AG09309 (cell line): Measurements from ENCODE around the gene TEDC1.

Experiments used
- DNase-seq: peaks from one replicate; pipeline ENCODE4 v3.0.0-alpha.2; 2010; ENCODE audit warnings: low read depth
- H3K4me3 ChIP-seq: 2 replicates; pipeline ENCODE4 v1.5.1; 2011; ENCODE audit warnings: mild to moderate bottlenecking, low read depth, low read length, moderate library complexity; ENCODE audit not compliant: control insufficient read depth
- TF ChIP-seq, protein P1 (sequence below): IDR thresholded peaks from 2 replicates; pipeline ENCODE4 v1.5.1; 2011; ENCODE audit warnings: mild to moderate bottlenecking, low read depth, low read length, inconsistent platforms; ENCODE audit not compliant: insufficient read depth, control insufficient read depth; ENCODE audit errors: missing control alignments

The TEDC1 gene

DNA sequence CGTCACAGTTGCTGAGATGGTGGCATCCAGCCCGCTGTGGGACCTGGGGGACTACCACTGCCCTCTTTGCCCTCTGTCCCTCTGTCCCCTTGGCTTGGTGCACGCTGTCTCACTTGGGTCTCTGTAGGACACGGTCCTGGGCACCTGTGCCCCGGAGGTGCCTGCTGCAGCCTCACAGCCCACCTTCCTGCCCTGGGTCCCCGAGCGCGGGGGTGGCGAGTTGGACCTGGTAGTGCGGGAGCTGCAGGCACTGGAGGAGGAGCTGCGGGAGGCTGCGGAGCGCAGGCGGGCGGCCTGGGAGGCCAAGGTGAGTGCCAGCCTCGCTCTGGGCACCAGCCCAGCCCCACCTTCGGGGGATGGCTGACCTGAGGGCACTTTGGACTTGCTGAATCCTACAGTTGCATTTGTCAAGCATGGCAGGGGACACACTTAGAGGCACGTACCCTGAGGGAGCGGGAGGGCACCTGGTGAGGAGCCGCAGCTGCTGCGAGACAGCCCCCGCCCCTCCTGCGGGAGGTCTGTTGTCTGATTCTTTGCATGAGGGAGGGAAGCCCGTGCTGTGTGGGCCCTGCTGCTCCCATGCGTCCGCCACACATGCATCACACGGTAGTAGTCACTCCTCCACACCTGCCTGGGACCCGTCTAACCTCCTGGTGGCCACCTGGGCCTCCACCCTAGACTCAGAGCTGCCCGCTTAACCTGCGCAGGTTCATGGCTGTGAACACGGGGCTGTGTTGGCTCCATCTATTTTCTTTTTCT, 6.8 kb downstream of the TEDC1 start:
- H3K4me3 ChIP-seq, result no peak overlapping the region
- DNase-seq, result no peak
- TF ChIP-seq, protein P1, sequence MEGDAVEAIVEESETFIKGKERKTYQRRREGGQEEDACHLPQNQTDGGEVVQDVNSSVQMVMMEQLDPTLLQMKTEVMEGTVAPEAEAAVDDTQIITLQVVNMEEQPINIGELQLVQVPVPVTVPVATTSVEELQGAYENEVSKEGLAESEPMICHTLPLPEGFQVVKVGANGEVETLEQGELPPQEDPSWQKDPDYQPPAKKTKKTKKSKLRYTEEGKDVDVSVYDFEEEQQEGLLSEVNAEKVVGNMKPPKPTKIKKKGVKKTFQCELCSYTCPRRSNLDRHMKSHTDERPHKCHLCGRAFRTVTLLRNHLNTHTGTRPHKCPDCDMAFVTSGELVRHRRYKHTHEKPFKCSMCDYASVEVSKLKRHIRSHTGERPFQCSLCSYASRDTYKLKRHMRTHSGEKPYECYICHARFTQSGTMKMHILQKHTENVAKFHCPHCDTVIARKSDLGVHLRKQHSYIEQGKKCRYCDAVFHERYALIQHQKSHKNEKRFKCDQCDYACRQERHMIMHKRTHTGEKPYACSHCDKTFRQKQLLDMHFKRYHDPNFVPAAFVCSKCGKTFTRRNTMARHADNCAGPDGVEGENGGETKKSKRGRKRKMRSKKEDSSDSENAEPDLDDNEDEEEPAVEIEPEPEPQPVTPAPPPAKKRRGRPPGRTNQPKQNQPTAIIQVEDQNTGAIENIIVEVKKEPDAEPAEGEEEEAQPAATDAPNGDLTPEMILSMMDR, result no peak

DNA sequence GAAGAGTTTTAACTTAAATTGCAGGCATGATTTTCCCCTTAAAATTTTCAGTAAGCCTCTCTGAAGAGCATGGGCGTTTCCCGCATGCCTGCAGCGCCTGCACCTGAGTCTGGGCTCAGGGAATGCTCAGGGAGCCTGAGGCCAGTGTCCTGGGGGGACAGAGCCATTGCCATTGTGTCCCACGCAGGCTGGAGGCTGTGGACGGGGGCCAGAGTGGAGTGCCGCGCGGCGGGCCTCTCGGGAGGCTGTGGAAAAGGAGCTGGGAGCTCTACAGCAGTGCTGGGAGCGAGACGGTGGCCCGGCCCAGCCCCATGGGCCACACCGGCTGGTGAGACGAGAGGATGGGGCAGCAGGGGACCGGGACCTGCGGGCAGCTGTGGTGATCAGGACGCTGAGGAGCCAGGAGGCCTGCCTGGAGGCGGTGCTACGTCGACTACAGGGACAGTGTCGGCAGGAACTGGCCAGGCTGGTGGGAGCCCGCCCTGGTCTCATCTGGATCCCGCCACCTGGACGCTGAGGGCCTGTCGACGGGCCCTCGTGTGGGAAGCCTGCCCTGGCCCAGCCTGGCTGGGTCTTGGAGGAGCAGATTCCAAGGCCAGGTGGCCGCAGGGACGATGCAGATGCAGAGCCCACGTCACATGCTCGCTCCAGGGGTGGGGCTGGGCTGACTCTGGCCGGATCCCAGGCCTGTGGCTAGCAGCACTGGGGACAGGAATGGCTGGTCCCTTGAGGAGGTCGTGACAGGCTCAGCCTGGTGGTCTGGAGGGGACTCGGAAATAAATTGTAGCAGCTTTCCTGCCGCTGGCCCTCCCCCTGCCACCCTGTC, 7.6 kb downstream of the TEDC1 start:
- no peak for DNase-seq
- TF ChIP-seq, protein P1, result no peak
- H3K4me3 ChIP-seq, result no peak overlapping the region

DNA sequence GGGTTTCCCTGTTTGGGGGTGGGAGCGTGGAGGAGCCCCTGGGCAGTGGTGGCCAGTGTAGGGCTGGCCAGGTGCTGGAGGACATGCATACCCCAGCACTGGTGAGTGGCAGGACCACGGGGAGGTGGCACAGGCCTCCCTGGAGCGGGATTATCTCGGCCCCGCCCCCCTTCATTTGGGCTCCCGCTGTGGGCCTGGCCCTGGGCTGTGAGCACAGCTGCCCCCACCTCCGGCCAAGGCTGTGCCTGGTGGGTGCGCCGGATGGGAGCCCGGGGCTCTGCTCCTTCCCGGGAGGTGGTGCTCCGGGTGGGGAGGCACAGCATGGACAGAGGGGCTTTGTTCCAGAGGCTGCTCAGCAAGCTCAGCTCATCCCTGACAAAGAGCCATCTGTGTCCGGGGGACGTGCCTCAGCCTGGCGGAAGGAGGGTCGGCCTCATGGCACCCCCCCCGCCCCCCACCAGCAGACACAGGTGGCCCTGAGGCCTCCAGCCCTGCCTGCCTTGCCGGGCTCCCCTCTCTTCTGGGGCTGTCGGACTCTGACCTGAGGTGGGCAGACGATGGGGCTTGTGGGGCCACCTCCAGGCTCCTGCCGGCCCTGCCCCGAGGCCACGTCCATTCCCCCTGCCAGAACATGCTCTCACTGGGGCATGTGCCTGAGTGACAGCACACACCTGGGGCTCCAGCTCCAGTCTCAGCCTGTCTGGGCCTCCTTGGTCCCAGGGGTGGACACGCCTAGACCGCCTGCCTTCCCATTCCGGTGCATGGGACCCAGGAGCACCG, 8.4 kb downstream of the TEDC1 start:
- no peak for DNase-seq
- TF ChIP-seq, protein P1, result no peak
- no peak overlapping the region for H3K4me3 ChIP-seq

DNA sequence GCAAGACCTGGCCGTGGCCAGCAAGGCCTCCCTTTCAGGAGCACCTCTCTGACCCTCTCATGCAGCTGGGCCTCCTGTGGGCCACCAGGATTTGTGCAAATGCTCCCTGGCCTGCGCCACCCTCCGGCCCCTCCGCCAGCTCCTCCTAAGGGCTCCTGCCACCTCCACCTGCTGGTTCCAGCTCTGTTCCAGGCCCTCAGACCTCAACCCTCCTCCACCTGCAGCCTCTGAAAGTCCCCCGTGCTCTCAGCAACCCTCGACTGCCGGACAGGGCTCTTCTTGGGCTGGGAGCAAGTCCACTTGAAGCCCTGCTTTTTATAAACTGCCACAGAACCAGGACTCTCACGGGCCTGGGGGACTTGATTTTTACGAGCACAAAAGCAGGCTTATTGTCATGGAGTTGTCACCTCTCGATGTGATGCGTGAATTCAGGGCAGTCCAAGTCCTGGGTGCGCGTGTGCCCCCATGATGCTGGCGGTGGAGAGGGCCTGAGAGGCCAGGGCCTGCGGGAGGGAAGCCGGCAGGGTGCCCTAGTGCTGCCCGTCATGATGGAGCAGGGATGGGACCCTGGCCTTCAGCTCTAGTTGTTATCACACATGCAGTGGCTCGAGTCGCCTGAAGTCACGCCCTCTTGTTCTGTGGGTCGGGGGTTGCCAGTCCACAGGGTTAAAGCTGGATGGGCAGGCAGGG, 9.1 kb downstream of the TEDC1 start:
- TF ChIP-seq, protein P1, result no peak
- no peak overlapping the region for H3K4me3 ChIP-seq
- no peak for DNase-seq

DNA sequence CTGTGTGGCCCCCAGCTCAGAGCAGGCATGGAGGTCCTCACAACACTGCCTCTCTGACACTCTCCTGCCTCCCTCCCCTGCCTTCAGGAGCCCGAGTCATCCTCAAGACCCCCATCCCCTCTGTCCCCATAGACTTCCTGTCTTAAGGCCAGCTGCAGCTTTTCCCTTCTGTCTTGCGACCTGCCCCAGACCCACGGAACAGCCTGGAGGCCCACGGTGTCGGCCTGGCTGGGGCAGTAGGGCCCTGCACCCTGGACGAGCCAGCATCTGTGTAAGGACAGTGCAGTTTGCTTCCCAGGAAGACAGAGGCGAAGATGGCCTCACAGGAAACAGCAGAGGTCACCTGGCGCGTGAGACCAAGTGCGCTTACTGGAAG, 9.7 kb downstream of the TEDC1 start:
- TF ChIP-seq, protein P1, result no peak
- DNase-seq, result no peak
- no peak overlapping the region for H3K4me3 ChIP-seq

DNA sequence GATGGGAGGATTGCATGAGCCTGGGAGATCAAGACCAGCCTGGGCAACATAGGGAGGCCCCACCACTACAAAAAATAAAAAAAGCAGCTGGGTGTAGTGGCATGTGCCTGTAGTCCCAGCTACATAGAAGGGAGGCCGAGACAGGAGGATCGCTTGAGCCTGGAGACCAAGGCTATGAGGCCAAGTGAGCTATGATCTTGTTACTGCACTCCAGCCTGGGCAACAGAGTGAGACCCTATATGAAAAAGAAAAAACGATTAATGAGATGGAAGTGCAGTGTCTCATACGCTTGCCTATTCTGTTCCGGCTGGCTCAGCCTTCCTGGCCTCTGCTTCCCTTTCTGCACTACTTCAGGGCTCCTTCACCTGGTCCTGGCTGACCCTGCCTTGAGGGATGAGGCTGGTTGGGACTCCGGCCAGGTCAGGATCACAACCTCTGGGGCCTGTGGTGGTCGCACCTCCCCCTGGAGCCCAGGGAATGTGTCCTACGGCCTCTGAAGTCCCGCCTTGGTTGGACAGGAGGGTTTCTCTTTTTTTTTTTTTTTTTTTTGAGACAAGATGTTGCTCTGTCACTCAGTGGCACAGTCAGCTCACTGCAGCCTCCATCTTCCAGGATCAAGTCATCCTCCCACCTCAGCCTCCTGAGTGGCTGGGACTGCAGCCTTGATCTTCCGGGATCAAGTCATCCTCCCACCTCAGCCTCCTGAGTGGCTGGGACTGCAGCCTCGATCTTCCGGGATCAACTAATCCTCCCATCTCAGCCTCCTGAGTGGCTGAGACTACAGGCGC, 10.7 kb downstream of the TEDC1 start:
- no peak overlapping the region for H3K4me3 ChIP-seq
- TF ChIP-seq, protein P1, result no peak
- DNase-seq, result no peak
